GM12865 (cell line): ENCODE measurements around the gene CDH15.

Experiments used
- DNase-seq: peaks from one replicate; pipeline ENCODE4 v3.0.0; 2010; ENCODE audit warnings: low read depth
- H3K4me3 ChIP-seq: 2 replicates; pipeline ENCODE4 v1.5.1; 2011; ENCODE audit warnings: mild to moderate bottlenecking, low read depth, low read length, control low read depth
- CTCF ChIP-seq: IDR thresholded peaks from 2 replicates; pipeline ENCODE4 v1.5.1; 2011; ENCODE audit warnings: low read length, control low read depth, low read depth, inconsistent platforms; ENCODE audit not compliant: insufficient read depth; ENCODE audit errors: missing control alignments

CDH15 gene

GRCh38 chr16:89156740-89157645, 14.6 kb upstream of the CDH15 start:
- DNase-seq = no peak
- H3K4me3 ChIP-seq = no peak overlapping the region
- no peak for TF ChIP-seq CTCF

GRCh38 chr16:89157778-89158177, 13.8 kb upstream of the CDH15 start:
- H3K4me3 ChIP-seq = no peak overlapping the region
- no peak for DNase-seq
- no peak for TF ChIP-seq CTCF

GRCh38 chr16:89159066-89159849, 12.3 kb upstream of the CDH15 start:
- no peak for DNase-seq
- no peak overlapping the region for H3K4me3 ChIP-seq
- no peak for TF ChIP-seq CTCF

- TF ChIP-seq CTCF = no peak
- DNase-seq = no peak
- no peak overlapping the region for H3K4me3 ChIP-seq
Observed at GRCh38 chr16:89159850-89160354, 11.6 kb upstream of the CDH15 start.

- TF ChIP-seq CTCF = no peak
- no peak overlapping the region for H3K4me3 ChIP-seq
- no peak for DNase-seq
Observed at GRCh38 chr16:89160977-89161701, 10.4 kb upstream of the CDH15 start.
